GM19043 (cell line): ENCODE data around the gene GPR146.

Experiments used
- ATAC-seq: cut with Tn5 transposase; IDR thresholded peaks from one replicate; pipeline ENCODE4 v1.9.1; 2021; ENCODE audit warnings: low read depth; ENCODE audit not compliant: unreplicated experiment

The GPR146 gene

DNA sequence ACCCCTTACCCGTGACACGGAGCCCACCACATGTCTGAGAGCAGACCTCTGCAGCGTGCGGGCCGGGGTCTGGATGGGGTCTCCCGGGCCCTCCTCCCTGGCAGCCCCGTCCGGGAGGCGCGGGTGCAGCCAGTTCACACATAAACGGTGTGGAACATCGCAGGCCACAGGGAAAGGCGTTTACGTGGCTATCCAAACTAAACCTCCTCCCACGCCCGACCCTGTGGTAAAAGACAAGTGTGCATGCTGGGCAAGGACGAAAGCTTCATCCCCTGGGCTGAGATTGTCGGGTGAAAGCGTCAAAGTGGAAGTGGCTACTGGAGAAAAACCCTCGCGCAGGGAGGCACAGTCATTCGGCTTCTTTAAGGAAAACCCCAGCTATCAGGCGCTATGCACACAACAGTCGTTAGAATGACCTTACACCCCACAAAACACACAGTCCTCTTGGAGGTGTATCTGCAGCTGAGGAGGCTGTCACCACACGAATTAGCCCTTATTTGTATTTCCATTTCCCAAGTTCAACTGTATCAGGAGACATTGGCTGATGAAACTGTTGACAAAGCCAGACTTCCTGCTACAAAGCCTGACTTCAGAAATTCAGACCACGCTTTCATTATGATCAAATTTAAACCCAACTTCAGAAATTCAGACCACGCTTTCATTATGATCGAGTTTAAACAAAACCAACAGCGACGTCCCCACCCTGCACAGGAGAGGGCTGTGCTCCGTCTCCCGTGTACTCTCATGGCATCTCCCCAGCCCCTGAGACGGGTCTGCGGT, 58.9 kb downstream of the GPR146 start:
- no peak for ATAC-seq

DNA sequence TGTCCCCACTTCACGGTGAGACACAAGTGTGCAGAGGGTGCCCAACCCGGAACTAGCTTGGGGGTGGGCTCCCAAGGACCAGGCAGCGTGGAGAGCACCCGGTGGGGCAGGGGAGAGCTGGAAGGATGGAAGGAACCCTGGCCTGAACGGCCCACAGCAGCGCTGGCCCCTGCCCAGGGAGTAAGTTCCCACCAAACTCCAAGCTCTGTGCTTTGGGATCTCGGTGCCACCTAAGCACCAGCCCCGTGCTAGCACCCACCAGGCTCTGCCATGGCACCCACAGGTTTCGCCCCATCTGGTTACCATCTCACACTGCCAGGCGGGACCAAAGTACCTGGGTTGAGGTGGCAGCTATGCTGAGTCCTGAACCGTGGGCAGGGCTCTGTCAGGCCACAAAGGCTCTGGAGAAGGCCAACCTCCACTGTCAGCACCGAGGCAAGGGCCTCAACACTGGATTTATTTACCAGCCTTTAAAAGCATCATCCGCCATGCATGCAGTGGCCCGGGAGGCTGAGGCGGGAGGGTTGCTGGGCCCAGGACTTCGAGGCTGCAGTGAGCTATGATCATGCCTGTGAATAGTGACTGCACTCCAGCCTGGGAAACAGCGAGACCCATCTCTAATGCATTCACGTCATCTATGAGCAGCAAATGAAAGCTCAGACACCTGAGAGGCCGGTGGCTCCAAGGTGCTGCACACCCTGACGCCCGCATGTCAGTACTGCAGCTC, 59.6 kb downstream of the GPR146 start:
- no peak for ATAC-seq

- ATAC-seq, result no peak
These were observed 60.3 kb downstream of the GPR146 start for GRCh38 chr7:1104516-1105179.

- peak; percentile 56 for ATAC-seq
These were observed 60.8 kb downstream of the GPR146 start for GRCh38 chr7:1105189-1105588.

GRCh38 chr7:1106063-1106792, 61.9 kb downstream of the GPR146 start:
- ATAC-seq, result no peak

DNA sequence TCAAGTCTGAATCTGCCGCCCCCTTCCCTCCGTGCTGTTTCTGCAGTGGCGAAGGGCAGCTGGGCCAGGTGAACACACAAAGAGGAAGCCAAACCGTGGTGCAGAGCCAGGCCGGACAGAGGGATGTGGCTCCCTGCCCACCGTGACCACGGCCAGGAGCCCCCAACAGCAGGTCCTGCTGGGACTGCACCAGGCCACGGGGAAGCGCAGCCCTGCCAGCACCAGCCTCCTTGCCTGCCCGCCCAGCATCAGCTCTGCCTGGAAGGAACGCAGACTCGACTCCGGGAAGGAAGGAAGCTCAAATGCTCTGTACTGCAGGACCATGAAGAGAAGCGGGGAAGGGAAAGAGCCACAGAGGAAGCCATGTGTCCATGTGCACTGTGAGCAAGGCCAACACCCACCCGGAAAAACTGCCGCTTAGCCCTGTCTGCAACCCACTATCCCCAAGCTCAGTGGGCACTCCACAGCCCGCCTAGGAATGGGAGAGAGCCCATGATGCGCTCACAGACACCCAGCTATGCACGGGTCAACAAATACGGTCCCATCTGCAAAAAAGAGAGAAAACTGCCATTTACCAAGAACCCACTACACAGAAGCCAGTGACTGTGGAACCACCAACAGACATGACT, 62.6 kb downstream of the GPR146 start:
- no peak for ATAC-seq

DNA sequence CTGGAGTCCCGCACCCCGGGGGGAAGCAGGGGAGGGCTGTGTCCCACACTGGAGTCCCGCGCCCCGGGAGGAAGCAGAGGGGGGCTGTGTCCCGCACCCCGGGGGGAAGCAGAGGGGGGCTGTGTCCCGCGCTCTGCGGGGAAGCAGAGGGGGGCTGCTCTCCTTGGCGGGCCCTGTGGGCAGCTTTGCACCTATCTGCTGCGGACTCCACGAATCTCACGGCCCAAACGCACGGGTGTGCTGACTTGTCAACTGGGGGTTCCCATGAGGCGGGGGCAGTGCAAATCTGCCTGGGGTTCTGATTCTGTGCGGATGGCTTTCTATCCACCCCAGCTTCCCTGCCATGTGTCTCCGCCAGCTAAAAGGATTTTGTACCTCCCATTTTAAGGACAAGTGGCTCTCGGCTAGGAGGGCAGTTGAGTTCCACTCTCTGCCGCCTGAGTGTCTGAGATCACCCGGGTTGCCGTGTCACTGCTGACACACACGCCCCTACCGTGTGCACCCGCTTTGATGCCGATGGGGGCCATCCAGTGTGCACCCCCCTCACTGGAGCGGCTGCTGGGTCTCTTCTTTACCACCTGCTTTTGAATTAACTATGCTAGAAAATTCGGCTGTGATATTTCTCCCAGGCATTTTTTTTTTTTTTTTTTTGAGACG, 64.0 kb downstream of the GPR146 start:
- no peak for ATAC-seq
